RPMI7951 (cell line): ENCODE data around the gene VAV1. TPM values are rescaled to one million over a fixed set of nuclear protein-coding genes. Genes with fewer than 3 reads are reported as not detected.
A peak's percentile ranks its signal among the peaks of the same experiment; 100 is the strongest.

Experiments
- DNase-seq: peaks from one replicate; pipeline ENCODE4 v3.0.0-alpha.2; 2012; ENCODE audit warnings: low read depth
- total RNA-seq: library from RNA; depleted of rRNA; stranded (reverse); fragments of >200 nt; shearing (Covaris generic); gene quantifications from 2 replicates; pipeline ENCODE4 v1.2.3, GENCODE V29; 2014; rRNA removed

Gene VAV1
- 0.12 TPM in 1 of 2 replicates, not detected in the other for total RNA-seq

DNA sequence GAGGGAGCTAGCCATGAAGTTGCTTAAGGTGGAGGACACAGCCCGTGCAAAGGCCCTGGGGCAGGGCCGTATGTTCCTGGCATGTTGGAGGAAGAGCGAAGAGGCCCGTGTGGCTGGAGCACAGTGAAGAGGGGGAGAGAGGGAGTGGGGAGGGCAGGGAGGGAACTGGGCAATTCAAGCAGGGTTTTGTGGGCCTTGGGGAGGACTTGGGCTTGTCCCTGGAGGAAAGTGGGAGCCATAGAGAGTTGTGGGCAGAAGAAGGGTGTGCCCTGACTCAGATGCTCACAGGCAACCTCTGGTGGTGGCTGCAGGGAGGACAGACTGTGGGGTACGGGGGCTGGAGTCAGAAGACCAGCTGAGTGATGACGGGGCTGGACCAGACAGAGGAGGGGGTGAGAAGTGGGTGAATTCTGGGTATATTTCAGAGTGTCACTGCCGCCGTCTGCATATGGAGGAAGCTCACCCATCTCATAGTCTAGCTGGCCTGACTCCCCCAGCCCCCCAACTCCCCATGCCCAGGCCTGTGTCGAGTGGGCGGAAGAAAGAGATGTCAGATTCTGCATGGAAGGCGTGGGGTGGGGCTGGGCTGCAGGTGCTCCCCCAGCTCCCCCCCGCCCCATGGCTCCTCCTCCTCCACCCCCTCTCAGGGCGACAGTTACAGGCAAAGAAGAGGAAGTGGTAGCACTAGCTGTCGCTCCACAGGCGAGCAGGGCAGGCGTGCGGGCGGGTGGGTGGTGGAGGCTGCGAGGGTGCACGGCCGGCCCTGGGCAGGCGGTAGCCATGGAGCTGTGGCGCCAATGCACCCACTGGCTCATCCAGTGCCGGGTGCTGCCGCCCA, at the start of gene VAV1:
TSS of gene VAV1 (plus strand) at position 681 of the 838 bp plus-strand sequence. CDS start at position 781, 100 bp downstream.
- DNase-seq = no peak

DNA sequence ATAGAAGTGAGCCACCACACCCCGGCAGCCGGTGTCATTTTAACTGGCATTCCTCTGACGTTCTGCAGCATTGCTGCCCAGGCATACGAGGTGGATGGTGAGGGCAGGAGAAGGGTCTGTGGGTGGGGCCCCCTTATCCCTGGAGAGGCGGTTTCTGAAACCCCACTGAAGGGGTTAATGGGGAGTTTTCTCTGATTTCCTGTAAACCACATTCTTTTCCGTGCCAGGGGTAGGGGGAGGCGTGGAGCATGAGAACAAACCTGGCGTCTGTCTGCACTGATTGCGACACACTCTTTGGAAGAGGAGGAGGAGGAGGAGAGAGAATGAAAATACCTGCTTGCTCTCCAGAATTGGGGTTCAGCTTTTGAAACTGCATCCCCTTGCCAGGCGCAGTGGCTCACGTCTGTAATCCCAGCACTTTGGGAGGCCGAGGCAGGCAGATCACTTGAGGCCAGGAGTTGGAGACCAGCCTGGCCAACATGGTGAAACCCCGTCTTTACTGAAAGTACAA, 49.3 kb upstream of the VAV1 start:
- DNase-seq = no peak

DNA sequence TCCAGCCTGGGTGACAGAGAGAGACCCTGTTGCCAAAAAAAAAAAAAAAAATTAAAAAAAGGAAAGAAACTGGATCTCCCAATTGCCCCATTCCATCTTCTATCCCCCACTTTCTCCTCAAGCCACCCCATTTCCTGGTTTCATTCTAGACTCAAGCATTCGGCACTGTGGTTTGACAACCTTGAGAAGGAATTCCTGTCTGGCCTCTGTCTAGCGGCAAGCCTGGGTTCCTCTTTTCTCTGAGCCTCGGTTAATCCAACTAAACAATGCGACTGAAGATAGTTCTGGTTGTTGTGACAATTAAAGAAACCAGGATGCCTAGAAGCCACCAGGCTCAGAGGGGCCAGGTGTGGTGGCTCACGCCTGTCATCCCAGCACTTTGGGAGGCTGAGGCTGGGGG, 48.8 kb upstream of the VAV1 start:
- no peak for DNase-seq

GRCh38 chr19:6724631-6725492, 47.6 kb upstream of the VAV1 start:
- no peak for DNase-seq

DNA sequence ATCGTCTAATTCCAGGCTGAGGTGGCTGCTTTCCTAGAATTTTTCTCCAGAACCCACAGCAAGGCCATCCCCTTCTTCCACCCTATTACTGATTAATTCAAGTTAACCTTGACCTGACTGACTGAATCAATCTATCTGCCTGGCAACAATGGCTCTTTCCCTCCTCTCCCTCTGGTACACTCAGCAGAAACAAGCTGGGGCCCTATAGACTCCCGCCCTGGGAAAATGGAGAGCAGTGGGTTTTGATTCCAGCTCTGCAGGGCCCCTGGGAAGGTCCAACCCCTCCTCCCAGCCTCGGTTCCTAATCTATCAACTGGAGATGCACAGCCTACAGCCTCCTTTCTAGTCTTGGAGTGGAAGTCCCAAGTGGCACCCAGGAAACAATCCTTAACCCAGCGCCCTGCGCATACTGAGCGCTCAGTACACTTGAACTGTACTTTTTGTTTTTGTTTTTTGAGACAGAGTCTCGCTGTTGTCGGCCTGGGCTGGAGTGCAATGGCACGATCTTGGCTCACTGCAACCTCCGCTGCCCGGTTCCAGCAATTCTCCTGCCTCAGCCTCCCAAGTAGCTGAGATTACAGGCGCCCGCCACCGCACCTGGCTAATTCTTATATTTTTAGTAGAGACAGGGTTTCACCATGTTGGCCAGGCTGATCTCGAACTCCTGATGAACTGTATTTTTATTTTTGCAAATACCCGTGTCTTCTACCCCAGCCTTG, 46.8 kb upstream of the VAV1 start:
- no peak for DNase-seq

DNA sequence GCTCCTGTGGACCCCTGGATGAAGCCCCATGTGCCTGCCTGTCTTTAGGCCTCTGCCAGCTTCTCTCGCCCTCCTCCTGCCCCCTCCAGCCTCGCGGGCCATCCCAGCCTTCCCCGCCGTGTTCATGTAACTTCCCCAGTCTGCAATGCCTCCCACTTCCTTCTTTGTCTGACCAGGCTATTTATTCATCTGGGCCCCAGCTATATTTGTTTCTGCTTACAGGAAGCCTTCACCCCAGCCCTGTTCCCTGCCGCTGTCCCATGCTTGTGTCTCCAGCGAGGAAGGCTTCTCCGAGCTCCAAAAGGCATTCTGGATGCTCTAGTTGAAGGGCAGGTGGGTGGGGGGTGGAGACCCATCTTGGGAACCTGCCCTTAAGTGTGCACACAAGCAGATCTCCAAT, 44.2 kb upstream of the VAV1 start:
- DNase-seq = no peak

GRCh38 chr19:6729573-6730152, 42.8 kb upstream of the VAV1 start:
- no peak for DNase-seq

DNA sequence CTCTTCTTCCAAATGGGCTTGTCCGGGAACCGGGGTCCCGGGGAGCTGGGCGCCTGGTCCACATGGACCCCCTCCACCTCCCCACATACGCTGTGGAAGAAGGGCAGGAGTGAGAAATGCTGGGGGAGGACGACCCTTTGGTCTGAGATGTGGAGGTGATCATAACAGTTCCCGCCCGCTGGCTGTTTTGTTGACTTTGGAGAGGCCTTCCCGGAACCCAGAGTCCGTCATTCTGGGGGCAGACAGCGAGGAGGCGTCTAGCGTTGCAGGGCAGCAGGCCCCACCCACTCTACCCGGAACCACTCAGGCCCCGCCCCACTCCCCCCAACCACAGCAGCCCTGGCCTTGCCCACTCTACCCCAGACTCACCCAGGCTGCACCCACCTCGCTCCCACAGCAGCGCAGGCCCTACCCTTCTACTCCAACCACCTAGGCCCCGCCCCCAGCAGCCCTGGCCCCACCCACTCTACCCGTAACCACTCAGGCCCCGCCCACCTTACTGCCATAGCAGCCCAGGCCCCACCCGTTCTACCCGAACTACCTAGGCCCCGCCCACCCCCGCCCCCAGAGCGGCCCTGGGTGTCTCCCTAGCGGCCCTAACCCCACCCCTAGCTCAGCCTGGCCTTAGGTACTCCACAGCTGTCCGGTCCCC, 42.2 kb upstream of the VAV1 start:
- DNase-seq = no peak

DNA sequence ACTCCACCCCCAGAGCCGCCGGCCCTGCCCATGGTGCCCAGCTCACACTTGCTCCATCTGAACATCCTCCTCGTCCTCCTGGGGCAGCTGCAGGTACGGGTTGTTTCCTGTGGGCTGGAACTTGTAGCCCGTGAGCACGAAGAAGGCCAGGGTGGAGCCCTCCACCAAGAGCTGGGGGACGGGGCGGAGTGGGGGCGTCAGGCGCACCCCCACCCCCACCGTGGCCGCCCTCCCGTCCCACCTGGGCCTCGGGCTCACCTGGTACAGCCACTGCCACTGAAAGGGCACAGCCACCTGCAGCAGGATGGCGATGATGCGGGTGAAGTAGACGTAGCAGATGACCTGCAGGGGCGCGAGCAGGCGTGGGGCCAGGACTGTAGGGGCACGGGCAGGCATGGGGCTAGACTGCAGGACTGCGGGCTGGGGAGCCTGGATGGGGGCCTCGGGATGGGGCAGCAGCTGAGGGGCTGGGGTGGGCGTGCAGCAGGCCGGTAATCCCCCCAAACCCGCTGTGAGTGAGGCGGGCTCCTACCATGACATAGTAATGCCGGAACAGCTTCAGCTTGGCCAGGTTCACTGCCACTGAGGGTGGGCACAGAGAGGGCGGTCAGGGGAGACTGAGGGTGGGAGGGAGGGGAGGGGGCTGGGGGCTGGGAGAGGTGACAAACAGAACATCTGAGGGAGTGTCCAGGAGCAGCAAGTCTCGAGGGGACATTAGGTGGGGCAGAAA, 41.4 kb upstream of the VAV1 start:
- DNase-seq = no peak

DNA sequence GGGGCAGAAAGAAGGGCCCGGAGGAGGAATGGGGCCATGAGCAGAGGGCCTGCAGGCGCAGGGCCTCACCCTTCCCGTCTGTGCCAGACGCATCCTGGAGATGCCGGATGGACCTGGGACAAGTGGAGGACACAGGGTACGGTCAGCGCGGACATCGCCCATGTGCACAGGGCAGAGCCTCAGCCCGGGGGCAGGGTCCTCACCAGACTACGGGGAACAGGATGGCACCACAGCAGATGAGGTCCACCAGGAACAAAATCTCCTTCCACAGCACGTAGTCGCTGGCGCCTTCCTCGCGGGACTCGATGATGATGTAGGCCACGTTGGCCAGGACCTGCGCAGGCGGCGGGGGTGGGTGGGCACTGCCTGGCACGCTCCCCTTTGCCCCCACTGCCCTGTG, 40.7 kb upstream of the VAV1 start:
- DNase-seq = no peak

- DNase-seq = no peak
These were observed 39.6 kb upstream of the VAV1 start for GRCh38 chr19:6732803-6733337.

DNA sequence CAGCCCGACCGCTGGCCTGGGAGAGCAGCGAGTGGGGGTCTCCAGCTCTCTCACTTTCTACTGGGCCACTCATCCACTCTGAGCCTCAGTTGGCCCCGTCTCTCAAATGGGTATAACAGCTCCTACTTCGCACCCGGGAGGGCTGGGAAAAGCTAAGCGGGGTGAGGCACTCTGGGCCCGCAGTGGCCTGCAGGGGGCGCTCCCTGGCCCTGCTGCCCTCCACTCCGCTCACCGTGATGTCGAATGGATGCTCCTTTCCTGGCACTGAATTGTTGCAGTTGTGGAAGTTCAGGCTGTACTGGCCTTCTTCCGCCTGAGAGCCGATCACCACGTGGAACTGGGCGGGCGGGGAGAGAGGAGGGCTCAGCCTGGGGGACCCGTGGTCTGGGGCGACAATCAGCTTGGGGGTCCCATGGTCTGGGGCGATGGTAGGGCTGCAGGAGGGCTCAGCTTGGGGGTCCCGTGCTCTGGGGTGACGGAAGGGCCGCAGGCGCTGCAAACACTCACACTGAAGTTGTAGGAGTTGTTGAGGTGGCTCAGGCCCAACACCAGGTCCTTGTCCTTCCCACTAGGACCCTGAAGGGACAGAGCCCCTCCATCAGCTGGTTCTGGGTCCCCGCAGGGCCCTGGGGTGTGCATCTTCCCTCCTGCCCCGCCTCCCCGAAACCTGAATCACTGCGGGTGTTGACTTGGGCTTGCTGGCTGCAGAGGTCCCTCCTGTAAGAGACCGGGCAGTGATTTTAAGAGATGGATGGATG, 39.0 kb upstream of the VAV1 start:
- DNase-seq = no peak

GRCh38 chr19:6734096-6734696, 38.3 kb upstream of the VAV1 start:
- DNase-seq = no peak

DNA sequence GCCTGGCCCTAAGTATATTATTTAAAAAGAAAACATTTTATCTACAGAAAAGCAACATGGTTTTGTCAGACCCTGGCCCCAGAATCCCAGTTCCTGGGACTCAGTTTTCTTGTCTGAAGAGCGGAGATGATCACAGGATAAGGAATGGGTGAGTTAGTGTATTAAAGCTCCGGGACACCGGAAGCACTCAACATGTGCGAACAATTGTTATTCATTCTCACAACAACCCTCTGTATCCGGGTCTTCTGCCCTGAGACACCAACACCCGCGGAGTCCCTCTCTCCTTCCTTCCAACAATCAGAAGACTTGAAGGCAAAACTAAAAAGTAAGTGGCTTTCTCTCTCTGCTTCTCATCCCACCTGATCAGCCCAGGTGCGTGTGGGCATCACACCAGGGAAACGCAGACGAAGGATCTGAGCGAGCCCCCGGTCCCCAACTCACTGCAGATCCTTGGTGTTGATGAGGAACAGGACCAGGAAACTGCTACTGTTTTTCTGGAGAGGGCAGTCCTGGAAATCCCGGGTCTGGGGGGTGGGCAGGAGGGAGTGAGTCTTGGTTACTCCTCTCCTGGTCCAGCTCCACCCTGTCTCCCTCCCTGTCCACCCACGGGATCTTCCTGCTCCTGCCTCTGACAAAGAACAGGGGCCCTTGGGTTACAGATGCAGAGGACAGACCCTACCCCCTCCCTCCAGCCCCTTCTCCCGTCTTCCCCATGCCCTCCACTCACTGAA, 37.2 kb upstream of the VAV1 start:
- no peak for DNase-seq

- peak; percentile 86 for DNase-seq
These were observed 36.2 kb upstream of the VAV1 start for GRCh38 chr19:6736169-6736916.

DNA sequence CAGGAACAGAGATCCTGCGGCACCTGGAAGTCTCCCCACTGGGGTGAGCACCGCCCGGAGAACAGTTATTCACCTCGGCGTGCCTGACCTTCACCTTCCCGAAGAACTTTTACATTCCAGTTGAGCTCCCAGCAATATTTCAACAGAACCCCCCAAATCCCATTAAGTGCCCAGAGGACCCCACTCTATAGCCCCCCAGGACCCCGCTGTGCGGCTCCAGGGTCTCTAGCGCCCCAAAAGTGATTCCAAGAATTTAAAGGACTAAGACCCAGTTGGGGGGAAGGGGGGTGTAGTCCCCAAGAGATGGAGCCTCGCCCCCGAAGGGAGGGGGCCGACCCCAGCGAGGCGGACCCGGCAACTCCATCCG, 35.6 kb upstream of the VAV1 start:
- DNase-seq = no peak

DNA sequence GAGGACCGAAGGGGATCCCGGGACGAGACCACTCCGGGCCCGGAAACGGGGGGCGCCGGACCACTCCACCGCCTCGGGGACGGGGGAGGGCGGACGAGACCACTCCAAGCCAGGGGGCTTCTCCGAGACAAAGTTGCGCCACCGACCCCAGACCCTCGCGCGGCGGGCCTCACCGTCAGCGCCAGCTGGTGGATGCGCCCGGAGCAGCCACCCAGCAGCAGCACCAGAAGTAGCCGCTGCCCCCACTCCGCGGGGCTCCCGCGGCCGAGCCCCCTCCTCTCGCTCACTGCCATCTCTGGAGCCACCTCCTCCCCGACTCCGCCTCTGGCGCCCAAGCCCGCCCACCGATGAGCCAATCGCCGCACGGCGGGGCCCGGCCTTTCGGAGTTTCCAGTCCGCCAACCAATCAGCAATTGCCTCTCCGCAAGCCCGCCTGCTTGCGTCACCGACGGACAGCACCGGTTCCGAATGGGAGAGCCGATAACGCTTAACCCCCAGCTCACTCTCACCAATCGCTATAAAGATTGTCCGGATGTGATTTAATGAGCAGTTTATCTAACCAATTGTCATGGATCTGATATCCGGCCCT, 35.1 kb upstream of the VAV1 start, which contains the start of gene GPR108:
TSS of gene GPR108 (minus strand) at position 297 of the 589 bp plus-strand sequence. CDS start at position 293, 4 bp downstream.
- peak; percentile 100 for DNase-seq
